OCI-LY3 (cell line): ENCODE data around the gene NCKAP5.

Experiments used
- H2AFZ ChIP-seq: fragments of 200-600, 300-600 bp; shearing (Covaris generic); 2 replicates; pipeline ENCODE4 v1.6.0; 2014; ENCODE audit warnings: antibody characterized with exemption, low read depth, low read length
- H3K27ac ChIP-seq: fragments of 200-600, 300-600 bp; sonication (generic); 2 replicates; pipeline ENCODE4 v1.5.1; 2014; ENCODE audit warnings: mild to moderate bottlenecking, low read length, moderate library complexity, mixed read lengths
- H3K27me3 ChIP-seq: fragments of 200-600, 300-600 bp; sonication (generic); 2 replicates; pipeline ENCODE4 v1.6.1; 2014; ENCODE audit warnings: low read depth, low read length, mixed read lengths
- H3K36me3 ChIP-seq: fragments of 200-600, 300-600 bp; sonication (generic); replicated peaks from 2 replicates; pipeline ENCODE3; 2014; ENCODE audit warnings: low read depth, low read length, mixed read lengths
- H3K4me1 ChIP-seq: fragments of 300-600, 200-600 bp; sonication (generic); 2 replicates; pipeline ENCODE4 v1.6.1; 2014; ENCODE audit warnings: low read length, mixed read lengths
- H3K4me2 ChIP-seq: fragments of 200-600, 300-600 bp; sonication (generic); 2 replicates; pipeline ENCODE4 v1.6.1; 2014; ENCODE audit warnings: low read length, mixed read lengths
- H3K4me3 ChIP-seq: fragments of 300-600, 200-600 bp; sonication (generic); 2 replicates; pipeline ENCODE4 v1.5.1; 2014; ENCODE audit warnings: antibody characterized with exemption, mild to moderate bottlenecking, low read length, moderate library complexity
- H3K79me2 ChIP-seq: fragments of 300-600, 200-600 bp; shearing (Covaris generic); 2 replicates; pipeline ENCODE4 v1.6.1; 2014; ENCODE audit warnings: mild to moderate bottlenecking, low read length, mixed read lengths
- H3K9ac ChIP-seq: fragments of 300-600, 200-600 bp; shearing (Covaris generic); 2 replicates; pipeline ENCODE4 v1.6.0; 2014; ENCODE audit warnings: mild to moderate bottlenecking, low read length, moderate library complexity
- H3K9me3 ChIP-seq: fragments of 200-600, 300-600 bp; shearing (Covaris generic); 2 replicates; pipeline ENCODE4 v1.6.1; 2014; ENCODE audit warnings: low read length, mixed read lengths; ENCODE audit not compliant: insufficient read depth
- H4K20me1 ChIP-seq: fragments of 200-600, 300-600 bp; sonication (generic); 2 replicates; pipeline ENCODE4 v1.6.1; 2016; ENCODE audit warnings: low read length, mixed read lengths; ENCODE audit not compliant: insufficient read depth
- CTCF ChIP-seq: fragments of 200-600, 300-600 bp; sonication (generic); IDR thresholded peaks from 2 replicates; pipeline ENCODE4 v1.5.1; 2014; ENCODE audit warnings: antibody characterized with exemption, low read length, low read depth
- EZH2phosphoT487 ChIP-seq: fragments of 200-600 bp; shearing (Covaris generic); IDR thresholded peaks from 2 replicates; pipeline ENCODE4 v1.6.1; 2018; ENCODE audit warnings: antibody characterized with exemption, mixed run types, low read depth

NCKAP5 gene

GRCh38 chr2:132646540-132647108 is 921.6 kb downstream of the NCKAP5 start:
- Histone ChIP-seq H3K4me3 (no peak overlapping the region), H3K9ac (no peak overlapping the region), H3K27ac (no peak overlapping the region), H3K4me2 (no peak overlapping the region), H4K20me1 (no peaks in the 10 kb centered on the region), H3K27me3 (0 out of 2 replicates have a peak, but pooled peaks cover 2% of the 10 kb centered on the region), H3K36me3 (no peaks in the 10 kb centered on the region), H3K79me2 (no peaks in the 10 kb centered on the region), H3K4me1 (no peaks in the 10 kb centered on the region), H3K9me3 (no peaks in the 10 kb centered on the region), H2AFZ (no peak overlapping the region)
- TF ChIP-seq CTCF (no peak), EZH2phosphoT487 (no peak)

GRCh38 chr2:132645722-132646539 is 922.3 kb downstream of the NCKAP5 start:
- H2AFZ ChIP-seq = no peak overlapping the region
- H3K4me3 ChIP-seq = no peak overlapping the region
- no peaks in the 10 kb centered on the region for H4K20me1 ChIP-seq
- TF ChIP-seq EZH2phosphoT487 (no peak), CTCF (no peak)
- 0 out of 2 replicates have a peak, but pooled peaks cover 2% of the 10 kb centered on the region for H3K27me3 ChIP-seq
- no peaks in the 10 kb centered on the region for H3K79me2 ChIP-seq
- H3K9me3 ChIP-seq = no peaks in the 10 kb centered on the region
- H3K4me1 ChIP-seq = no peaks in the 10 kb centered on the region
- no peaks in the 10 kb centered on the region for H3K36me3 ChIP-seq
- H3K27ac ChIP-seq = no peak overlapping the region
- H3K4me2 ChIP-seq = no peak overlapping the region
- H3K9ac ChIP-seq = no peak overlapping the region

- H4K20me1 ChIP-seq = no peaks in the 10 kb centered on the region
- H3K79me2 ChIP-seq = no peaks in the 10 kb centered on the region
- no peaks in the 10 kb centered on the region for H3K36me3 ChIP-seq
- H3K27me3 ChIP-seq = 0 out of 2 replicates have a peak, but pooled peaks cover 2% of the 10 kb centered on the region
- no peaks in the 10 kb centered on the region for H3K9me3 ChIP-seq
- TF ChIP-seq EZH2phosphoT487 (no peak), CTCF (no peak)
- H3K27ac ChIP-seq = no peak overlapping the region
- no peak overlapping the region for H3K4me3 ChIP-seq
- no peaks in the 10 kb centered on the region for H3K4me1 ChIP-seq
- no peak overlapping the region for H3K9ac ChIP-seq
- no peak overlapping the region for H2AFZ ChIP-seq
- no peak overlapping the region for H3K4me2 ChIP-seq
Measured at GRCh38 chr2:132645176-132645575, 923.1 kb downstream of the NCKAP5 start.

- no peaks in the 10 kb centered on the region for H3K9me3 ChIP-seq
- H3K27ac ChIP-seq = no peak overlapping the region
- H3K4me2 ChIP-seq = no peak overlapping the region
- H3K4me3 ChIP-seq = no peak overlapping the region
- H2AFZ ChIP-seq = no peak overlapping the region
- no peaks in the 10 kb centered on the region for H3K36me3 ChIP-seq
- H3K27me3 ChIP-seq = 0 out of 2 replicates have a peak, but pooled peaks cover 2% of the 10 kb centered on the region
- H3K4me1 ChIP-seq = no peaks in the 10 kb centered on the region
- H3K79me2 ChIP-seq = no peaks in the 10 kb centered on the region
- TF ChIP-seq CTCF (no peak), EZH2phosphoT487 (no peak)
- H4K20me1 ChIP-seq = no peaks in the 10 kb centered on the region
- no peak overlapping the region for H3K9ac ChIP-seq
Measured at GRCh38 chr2:132642415-132642814, 925.8 kb downstream of the NCKAP5 start.
